NK-92 treated with Interleukin-12 subunit alpha and Interleukin-12 subunit beta, amount 100 ng/mL, for 24 hours (cell line): ENCODE results near the gene ZEB1.
"Not testable (repeated sequence)": the region's sequence is repeated elsewhere in the genome, so short reads cannot be mapped to it uniquely, and the experiment has no call there.

Experiments used
- DNase-seq: peaks from one replicate; lab custom pipeline; 2025; lab: John Stamatoyannopoulos, UW

Gene ZEB1

DNA sequence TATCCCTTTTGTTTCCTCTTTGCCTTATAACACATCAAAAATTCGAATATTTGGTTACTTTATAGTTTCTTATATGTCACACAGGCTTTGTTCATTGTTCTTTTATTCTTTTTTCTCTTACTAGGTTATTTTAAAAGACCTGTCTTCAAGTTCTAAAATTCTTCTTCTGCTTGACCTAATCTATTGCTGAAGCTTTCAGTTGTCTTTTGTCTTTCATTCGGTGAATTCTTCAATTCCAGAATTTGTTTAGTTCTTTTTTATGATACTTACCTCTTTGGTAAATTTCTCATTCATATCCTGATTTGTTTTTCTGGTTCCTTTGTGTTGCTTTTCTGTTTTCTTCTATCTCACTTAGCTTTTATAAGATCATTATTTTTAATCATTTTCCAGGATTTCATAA lies 188.4 kb downstream of the ZEB1 start:
- DNase-seq: no peak

GRCh38 chr10:31508234-31508633 lies 189.2 kb downstream of the ZEB1 start:
- no peak for DNase-seq

GRCh38 chr10:31508882-31509281 lies 189.9 kb downstream of the ZEB1 start:
- DNase-seq: no peak

- DNase-seq: no peak
Observed at GRCh38 chr10:31509989-31510388, 191.0 kb downstream of the ZEB1 start.

- DNase-seq: no peak
Observed at GRCh38 chr10:31515116-31515515, 196.1 kb downstream of the ZEB1 start.

- DNase-seq: no peak
Observed at GRCh38 chr10:31515819-31516402, 196.9 kb downstream of the ZEB1 start.

DNA sequence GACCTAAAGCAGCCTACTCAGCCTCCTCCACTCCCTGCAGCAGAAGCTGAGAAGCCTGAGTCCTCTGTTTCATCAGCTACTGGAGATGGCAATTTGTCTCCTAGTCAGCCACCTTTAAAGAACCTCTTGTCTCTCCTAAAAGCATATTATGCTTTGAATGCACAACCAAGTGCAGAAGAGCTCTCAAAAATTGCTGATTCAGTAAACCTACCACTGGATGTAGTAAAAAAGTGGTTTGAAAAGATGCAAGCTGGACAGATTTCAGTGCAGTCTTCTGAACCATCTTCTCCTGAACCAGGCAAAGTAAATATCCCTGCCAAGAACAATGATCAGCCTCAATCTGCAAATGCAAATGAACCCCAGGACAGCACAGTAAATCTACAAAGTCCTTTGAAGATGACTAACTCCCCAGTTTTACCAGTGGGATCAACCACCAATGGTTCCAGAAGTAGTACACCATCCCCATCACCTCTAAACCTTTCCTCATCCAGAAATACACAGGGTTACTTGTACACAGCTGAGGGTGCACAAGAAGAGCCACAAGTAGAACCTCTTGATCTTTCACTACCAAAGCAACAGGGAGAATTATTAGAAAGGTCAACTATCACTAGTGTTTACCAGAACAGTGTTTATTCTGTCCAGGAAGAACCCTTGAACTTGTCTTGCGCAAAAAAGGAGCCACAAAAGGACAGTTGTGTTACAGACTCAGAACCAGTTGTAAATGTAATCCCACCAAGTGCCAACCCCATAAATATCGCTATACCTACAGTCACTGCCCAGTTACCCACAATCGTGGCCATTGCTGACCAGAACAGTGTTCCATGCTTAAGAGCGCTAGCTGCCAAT lies 202.2 kb downstream of the ZEB1 start:
- no peak for DNase-seq

DNA sequence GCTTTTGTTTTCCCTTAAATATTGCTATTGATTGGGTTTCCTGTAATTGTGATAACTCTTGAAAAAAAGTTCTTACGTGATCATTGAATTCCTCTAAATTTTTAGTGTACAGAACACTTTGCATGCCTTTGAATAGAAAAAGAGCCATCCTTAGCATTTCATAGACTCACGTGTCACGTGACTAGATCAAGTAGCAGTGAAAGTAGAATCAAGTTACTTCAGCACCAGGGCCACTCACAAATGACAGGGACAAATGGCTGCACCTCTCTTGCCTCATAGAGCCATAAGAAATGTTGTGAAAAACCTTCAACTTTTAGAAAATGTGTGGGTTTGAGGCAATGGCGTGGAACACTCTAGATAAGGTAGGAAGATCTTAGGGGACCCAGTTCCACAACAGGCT lies 203.8 kb downstream of the ZEB1 start:
- DNase-seq: no peak

DNA sequence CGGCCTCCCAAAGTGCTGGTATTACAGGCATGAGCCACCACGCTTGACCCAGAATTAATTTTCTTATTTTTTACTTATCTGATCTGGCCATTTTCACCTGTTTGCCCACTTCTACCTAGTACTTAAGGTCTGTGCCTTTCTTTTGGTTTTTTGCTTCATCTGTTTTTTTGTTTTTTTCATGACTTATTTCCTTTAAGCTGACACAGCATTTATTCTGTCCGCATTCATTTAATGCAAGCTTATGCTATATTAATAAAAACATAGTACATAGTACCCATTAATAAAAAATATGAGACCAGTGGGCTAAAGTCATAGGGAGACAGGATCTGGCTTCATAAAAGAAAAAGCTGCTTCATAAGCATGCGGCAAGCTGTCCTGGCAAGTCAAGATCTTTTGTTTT lies 205.4 kb downstream of the ZEB1 start:
- no peak for DNase-seq

DNA sequence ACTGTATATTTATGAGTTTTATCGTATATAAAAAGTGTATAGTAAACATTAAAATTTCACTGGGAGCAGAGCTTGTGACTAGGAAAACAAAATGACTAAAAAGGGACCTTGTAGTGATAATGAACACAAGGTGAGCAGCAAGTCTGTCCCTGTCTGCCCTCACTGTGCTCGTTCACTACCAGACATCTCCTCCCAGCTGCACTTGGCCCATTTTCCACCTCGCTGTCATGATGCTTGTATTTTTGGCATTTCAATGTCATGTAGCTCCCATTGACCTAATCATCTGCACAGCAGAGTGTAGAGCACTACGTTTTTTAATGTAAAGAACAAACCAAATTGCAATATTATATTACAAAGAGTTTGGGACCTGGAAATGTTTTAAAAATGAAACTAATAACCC lies 207.2 kb downstream of the ZEB1 start:
- DNase-seq: no peak

- DNase-seq: no peak
Observed at GRCh38 chr10:31526681-31527080, 207.7 kb downstream of the ZEB1 start.

- DNase-seq: no peak
Observed at GRCh38 chr10:31528831-31529230, 209.8 kb downstream of the ZEB1 start.

GRCh38 chr10:31536302-31536701 lies 217.3 kb downstream of the ZEB1 start:
- no peak for DNase-seq

DNA sequence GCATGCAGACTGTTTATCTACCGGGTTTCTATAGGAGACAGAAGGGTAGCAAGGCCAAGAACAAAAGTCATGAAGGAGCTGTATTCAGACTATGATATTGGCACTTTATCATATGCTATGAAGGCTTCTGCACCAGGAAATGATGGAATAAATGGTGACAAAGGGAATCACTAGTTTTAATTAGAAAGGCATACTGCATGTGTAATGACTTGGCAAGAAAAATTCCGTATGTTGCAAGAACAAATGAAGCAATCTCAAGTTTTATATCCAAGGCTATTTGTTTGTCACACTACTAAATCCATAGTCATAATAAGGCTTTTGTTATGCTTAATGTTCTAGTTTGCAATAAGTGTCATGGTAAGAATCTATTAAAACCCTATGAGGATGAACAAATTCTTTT lies 230.9 kb downstream of the ZEB1 start:
- DNase-seq: no peak

DNA sequence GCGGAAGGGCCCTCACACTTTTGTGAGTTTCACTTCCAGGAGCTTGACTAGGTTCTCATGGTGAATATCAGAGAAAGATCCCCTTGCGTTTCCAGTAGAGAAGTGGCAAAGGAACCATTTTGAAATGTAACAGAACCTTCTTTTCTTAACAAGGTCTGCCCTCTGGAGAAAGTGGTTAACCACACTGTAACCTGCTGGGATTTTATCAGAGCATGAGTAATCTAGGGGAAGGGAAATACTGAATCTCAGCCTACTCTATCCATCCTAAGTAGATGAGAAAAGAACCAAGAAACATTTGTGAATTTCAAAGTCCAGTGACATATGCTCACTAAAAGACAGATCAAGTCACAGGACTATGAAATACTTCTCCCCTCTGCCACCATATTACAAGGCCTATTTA lies 235.5 kb downstream of the ZEB1 start:
- no peak for DNase-seq

GRCh38 chr10:31557854-31558253 lies 238.8 kb downstream of the ZEB1 start:
- no peak for DNase-seq

GRCh38 chr10:31568252-31568861 lies 249.3 kb downstream of the ZEB1 start:
- not testable (repeated sequence) for DNase-seq

GRCh38 chr10:31574577-31574976 lies 255.6 kb downstream of the ZEB1 start:
- DNase-seq: no peak

- no peak for DNase-seq
Observed at GRCh38 chr10:31578181-31578852, 259.3 kb downstream of the ZEB1 start.

- DNase-seq: no peak
Observed at GRCh38 chr10:31578951-31579350, 259.9 kb downstream of the ZEB1 start.
